C4-2B (cell line): Measurements from ENCODE around the gene LIFR.

Experiments
- CTCF ChIP-seq: fragments of 450-650 bp; conservative IDR thresholded peaks from 2 replicates; pipeline ENCODE4 v1.5.1; 2017; ENCODE audit warnings: mild to moderate bottlenecking
- ZFX ChIP-seq: fragments of 450-650 bp; IDR thresholded peaks from 2 replicates; pipeline ENCODE4 v1.6.1; 2017

- TF ChIP-seq CTCF = no peak
- TF ChIP-seq ZFX = no peak
These were observed 129.2 kb downstream of the LIFR start for GRCh38 chr5:38426986-38427950.
